K562 (cell line): ENCODE data around the gene COQ3. TPM values are rescaled to one million over a fixed set of nuclear protein-coding genes. Genes with fewer than 3 reads are reported as not detected.
A peak's percentile ranks its signal among the peaks of the same experiment; 100 is the strongest.

Experiments
- BCOR ChIP-seq: fragments of 450-650 bp; IDR thresholded peaks from 2 replicates; pipeline ENCODE4 v1.6.1; 2016
- CBX3 ChIP-seq, 2 experiments: IDR thresholded peaks; 1 replicate in 1 of 2; 2 replicates in 1 of 2; pipeline ENCODE4 v1.6.1; 2012; ENCODE audit warnings: inconsistent platforms in 2 of 2, low read length in 2 of 2, borderline replicate concordance in 1 of 2, control low read depth in 1 of 2
- CBX5 ChIP-seq: IDR thresholded peaks from 2 replicates; pipeline ENCODE4 v1.6.1; 2014; ENCODE audit warnings: low read depth, borderline replicate concordance
- ETV5 ChIP-seq: sonication (generic); formaldehyde crosslinking; IDR thresholded peaks from 2 replicates; pipeline ENCODE4 v1.4.0; 2020; ENCODE audit warnings: low read depth, mild to moderate bottlenecking, missing genetic modification reagents
- HCFC1 ChIP-seq: IDR thresholded peaks from 2 replicates; pipeline ENCODE4 v1.6.1; 2012; ENCODE audit warnings: low read depth, low read length, improper control_type of control experiment
- HDAC3 ChIP-seq: fragments of 450-650 bp; IDR thresholded peaks from 2 replicates; pipeline ENCODE4 v1.6.1; 2018; ENCODE audit warnings: borderline replicate concordance, mild to moderate bottlenecking, moderate library complexity; ENCODE audit not compliant: partially characterized antibody
- MBD2 ChIP-seq: sonication (generic); IDR thresholded peaks from 2 replicates; pipeline ENCODE4 v1.6.1; 2016; ENCODE audit warnings: low read depth, borderline replicate concordance
- RNF2 ChIP-seq: sonication (generic); IDR thresholded peaks from 2 replicates; pipeline ENCODE4 v1.6.1; 2016
- SAP30 ChIP-seq: fragments of 200-600 bp; sonication (generic); IDR thresholded peaks from 2 replicates; pipeline ENCODE4 v1.6.1; 2012; ENCODE audit warnings: borderline replicate concordance, low read depth, mild to moderate bottlenecking, moderate library complexity, low read length, control low read depth, inconsistent platforms; ENCODE audit not compliant: insufficient read depth, poor library complexity, severe bottlenecking
- SRSF1 ChIP-seq: fragments of 200-400 bp; formaldehyde crosslinking; IDR thresholded peaks from 2 replicates; pipeline ENCODE4 v1.6.1; 2017; ENCODE audit warnings: mild to moderate bottlenecking, low read depth, low read length, moderate library complexity
- TAL1 ChIP-seq: fragments of 450-650 bp; IDR thresholded peaks from 2 replicates; pipeline ENCODE4 v1.6.1; 2016; ENCODE audit warnings: mild to moderate bottlenecking
- XRCC5 ChIP-seq: fragments of 200-400 bp; formaldehyde crosslinking; IDR thresholded peaks from 2 replicates; pipeline ENCODE4 v1.6.1; 2017; ENCODE audit warnings: low read depth, mild to moderate bottlenecking, low read length
- ZNF124 ChIP-seq: sonication (generic); formaldehyde crosslinking; IDR thresholded peaks from 2 replicates; pipeline ENCODE4 v1.8.1; 2022; ENCODE audit warnings: missing genetic modification reagents
- ZNF586 ChIP-seq: fragments of 450-650 bp; formaldehyde crosslinking; conservative IDR thresholded peaks from 2 replicates; pipeline ENCODE4 v1.4.0; 2020; ENCODE audit warnings: mild to moderate bottlenecking, moderate library complexity
- polyA plus RNA-seq, 8 experiments: library from polyadenylated mRNA; depleted of rRNA in 4 of 8; stranded (reverse) in 5 of 8; unstranded in 3 of 8; fragments of >200 nt; fragmentation: Nextera tagmentation in 2 of 8; fragmentation: Illumina TruSeq in 1 of 8; extraction: Ambion mirVana in 2 of 8; extraction: Trizol in 1 of 8; gene quantifications; 2 replicates each; pipeline versions ENCODE4 v1.2.1 to v1.2.3, GENCODE V29; 2011 to 2014; ENCODE audit warnings: inconsistent platforms in 1 of 8, missing spikeins in 1 of 8
- total RNA-seq, 7 experiments: library from RNA; depleted of rRNA in 6 of 7; stranded (reverse); fragments of >200 nt in 6 of 7; fragmentation: Illumina TruSeq in 2 of 7; extraction: Trizol in 2 of 7; gene quantifications; 2 replicates each; pipeline versions ENCODE4 v1.2.1 to v1.2.3, GENCODE V29; 2011 to 2021; ENCODE audit warnings: low replicate concordance in 1 of 7
- TF ChIP-seq, protein P1 (sequence below): sonication (generic); formaldehyde crosslinking; IDR thresholded peaks from 2 replicates; pipeline ENCODE4 v1.9.0; 2022; ENCODE audit warnings: mild to moderate bottlenecking, missing genetic modification reagents
- TF ChIP-seq, protein P2 (sequence below): fragments of 450-650 bp; formaldehyde crosslinking; IDR thresholded peaks from 2 replicates; pipeline ENCODE4 v1.4.0; 2020; ENCODE audit warnings: mild to moderate bottlenecking, moderate library complexity
- TF ChIP-seq, protein P3 (sequence below), 2 experiments: fragments of 200-800 bp in 1 of 2; sonication (Bioruptor generic) in 1 of 2; sonication (generic) in 1 of 2; formaldehyde crosslinking in 1 of 2; IDR thresholded peaks in 1 of 2; conservative IDR thresholded peaks in 1 of 2; 2 replicates each; pipeline versions ENCODE4 v1.5.0 to v1.6.1; 2016 to 2020; ENCODE audit warnings: missing compliant biosample characterization in 1 of 2, missing genetic modification characterization in 1 of 2, missing genetic modification reagents in 1 of 2
- TF ChIP-seq, protein P4 (sequence below), 2 experiments: fragments of 450-650 bp; IDR thresholded peaks; 2 replicates each; pipeline ENCODE4 v1.6.1; 2016
- TF ChIP-seq, protein P5 (sequence below): sonication (generic); formaldehyde crosslinking; IDR thresholded peaks from 2 replicates; pipeline ENCODE4 v1.8.1; 2023; ENCODE audit warnings: mild to moderate bottlenecking, missing genetic modification reagents, moderate library complexity
- TF ChIP-seq, protein P6 (sequence below): fragments of 250-450 bp; sonication (Bioruptor Pico); IDR thresholded peaks from 2 replicates; pipeline ENCODE4 v1.8.0; 2022; ENCODE audit warnings: moderate library complexity, mild to moderate bottlenecking, inconsistent platforms

COQ3 gene
- total and polyA plus RNA-seq, 9 of the 15 experiments (the other 6 are each of a cell fraction or from before 2014, with no cell fraction given), result 16.9 to 137 (median 33.9) TPM

DNA sequence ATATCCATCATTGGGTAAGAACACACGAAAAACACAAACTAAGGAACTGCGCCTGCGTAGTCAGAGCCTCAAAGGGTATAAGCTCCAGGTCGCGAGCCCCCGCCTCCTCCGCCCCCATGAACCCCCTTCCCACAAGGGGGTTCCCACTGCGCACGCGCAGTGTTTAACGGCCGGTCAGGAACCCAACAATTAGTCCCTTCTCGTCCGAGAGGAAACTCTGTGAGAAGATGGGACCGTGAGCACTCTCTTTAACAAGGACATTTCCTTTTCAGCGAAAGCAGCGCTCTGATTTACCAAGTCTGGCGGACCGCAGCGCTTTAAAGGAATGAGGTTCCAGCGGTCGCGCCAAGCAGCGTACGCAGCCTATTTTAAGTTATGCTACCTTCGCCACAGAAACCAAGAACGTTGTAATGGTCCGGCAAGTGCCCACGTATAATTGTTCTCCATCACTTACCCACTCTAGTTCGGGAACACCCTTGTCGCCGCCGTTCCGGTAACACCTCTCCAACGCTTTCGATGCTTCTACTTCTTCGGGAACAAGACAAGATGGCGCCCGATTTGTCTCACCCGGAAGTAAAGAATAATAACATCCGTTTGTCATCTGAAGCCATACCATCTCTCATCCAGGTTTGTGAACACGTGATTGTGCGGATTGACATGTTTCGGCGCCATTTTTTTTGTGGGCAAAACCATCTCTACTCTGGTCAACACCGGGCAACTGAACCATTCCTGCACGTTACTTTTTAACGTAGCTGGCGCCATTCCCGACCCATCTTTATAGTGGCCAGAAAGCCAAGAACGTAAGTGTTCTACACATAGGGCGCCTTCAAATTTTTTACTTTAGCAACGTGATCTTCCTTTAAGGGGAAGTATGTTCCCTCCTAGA is 31.0 kb upstream of the COQ3 start, which contains the start of gene PNISR (continued):
- TF ChIP-seq SRSF1, result no peak
- TF ChIP-seq ZNF124 (CRISPR knock-in tag), result no peak
- TF ChIP-seq TAL1, result no peak
- TF ChIP-seq, protein P1, sequence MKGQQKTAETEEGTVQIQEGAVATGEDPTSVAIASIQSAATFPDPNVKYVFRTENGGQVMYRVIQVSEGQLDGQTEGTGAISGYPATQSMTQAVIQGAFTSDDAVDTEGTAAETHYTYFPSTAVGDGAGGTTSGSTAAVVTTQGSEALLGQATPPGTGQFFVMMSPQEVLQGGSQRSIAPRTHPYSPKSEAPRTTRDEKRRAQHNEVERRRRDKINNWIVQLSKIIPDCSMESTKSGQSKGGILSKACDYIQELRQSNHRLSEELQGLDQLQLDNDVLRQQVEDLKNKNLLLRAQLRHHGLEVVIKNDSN (CRISPR knock-in tag), result peak; percentile 92
- TF ChIP-seq ZNF586, result no peak
- TF ChIP-seq SAP30, result no peak
- TF ChIP-seq MBD2, result peak; percentile 44; the same call in 1 of the 2 replicates
- TF ChIP-seq HCFC1, result peak; percentile 88
- TF ChIP-seq, protein P2, sequence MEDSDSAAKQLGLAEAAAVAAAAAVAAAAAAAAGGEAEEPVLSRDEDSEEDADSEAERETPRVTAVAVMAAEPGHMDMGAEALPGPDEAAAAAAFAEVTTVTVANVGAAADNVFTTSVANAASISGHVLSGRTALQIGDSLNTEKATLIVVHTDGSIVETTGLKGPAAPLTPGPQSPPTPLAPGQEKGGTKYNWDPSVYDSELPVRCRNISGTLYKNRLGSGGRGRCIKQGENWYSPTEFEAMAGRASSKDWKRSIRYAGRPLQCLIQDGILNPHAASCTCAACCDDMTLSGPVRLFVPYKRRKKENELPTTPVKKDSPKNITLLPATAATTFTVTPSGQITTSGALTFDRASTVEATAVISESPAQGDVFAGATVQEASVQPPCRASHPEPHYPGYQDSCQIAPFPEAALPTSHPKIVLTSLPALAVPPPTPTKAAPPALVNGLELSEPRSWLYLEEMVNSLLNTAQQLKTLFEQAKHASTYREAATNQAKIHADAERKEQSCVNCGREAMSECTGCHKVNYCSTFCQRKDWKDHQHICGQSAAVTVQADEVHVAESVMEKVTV (CRISPR knock-in tag), result no peak
- peak in 1 of 2 experiments; percentile 64; a peak in 2 of 3 replicates for TF ChIP-seq CBX3 (IDR thresholded peaks at IDR 0.05; ENCODE audit: borderline replicate concordance in 1 of 2, low read length in 2 of 2)
- no peak for TF ChIP-seq XRCC5
- TF ChIP-seq CBX5, result no peak
- TF ChIP-seq HDAC3, result peak; percentile 81
- peak; percentile 52 for TF ChIP-seq ETV5 (CRISPR knock-in tag)
- TF ChIP-seq, protein P3, sequence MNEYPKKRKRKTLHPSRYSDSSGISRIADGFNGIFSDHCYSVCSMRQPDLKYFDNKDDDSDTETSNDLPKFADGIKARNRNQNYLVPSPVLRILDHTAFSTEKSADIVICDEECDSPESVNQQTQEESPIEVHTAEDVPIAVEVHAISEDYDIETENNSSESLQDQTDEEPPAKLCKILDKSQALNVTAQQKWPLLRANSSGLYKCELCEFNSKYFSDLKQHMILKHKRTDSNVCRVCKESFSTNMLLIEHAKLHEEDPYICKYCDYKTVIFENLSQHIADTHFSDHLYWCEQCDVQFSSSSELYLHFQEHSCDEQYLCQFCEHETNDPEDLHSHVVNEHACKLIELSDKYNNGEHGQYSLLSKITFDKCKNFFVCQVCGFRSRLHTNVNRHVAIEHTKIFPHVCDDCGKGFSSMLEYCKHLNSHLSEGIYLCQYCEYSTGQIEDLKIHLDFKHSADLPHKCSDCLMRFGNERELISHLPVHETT (CRISPR knock-in tag; conservative IDR thresholded peaks at IDR 0.05 in 1 of 2, IDR thresholded peaks at IDR 0.05 in 1 of 2), result peak in 1 of 2 experiments; percentile 74; a peak in 1 of 4 replicates
- TF ChIP-seq, protein P4, sequence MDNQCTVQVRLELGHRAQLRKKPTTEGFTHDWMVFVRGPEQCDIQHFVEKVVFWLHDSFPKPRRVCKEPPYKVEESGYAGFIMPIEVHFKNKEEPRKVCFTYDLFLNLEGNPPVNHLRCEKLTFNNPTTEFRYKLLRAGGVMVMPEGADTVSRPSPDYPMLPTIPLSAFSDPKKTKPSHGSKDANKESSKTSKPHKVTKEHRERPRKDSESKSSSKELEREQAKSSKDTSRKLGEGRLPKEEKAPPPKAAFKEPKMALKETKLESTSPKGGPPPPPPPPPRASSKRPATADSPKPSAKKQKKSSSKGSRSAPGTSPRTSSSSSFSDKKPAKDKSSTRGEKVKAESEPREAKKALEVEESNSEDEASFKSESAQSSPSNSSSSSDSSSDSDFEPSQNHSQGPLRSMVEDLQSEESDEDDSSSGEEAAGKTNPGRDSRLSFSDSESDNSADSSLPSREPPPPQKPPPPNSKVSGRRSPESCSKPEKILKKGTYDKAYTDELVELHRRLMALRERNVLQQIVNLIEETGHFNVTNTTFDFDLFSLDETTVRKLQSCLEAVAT (IDR thresholded peaks at IDR 0.05), result 0 out of 4 replicates have a peak, but pooled peaks of 1 of the 2 experiments have one; percentile 15
- TF ChIP-seq BCOR, result no peak
- TF ChIP-seq, protein P5, sequence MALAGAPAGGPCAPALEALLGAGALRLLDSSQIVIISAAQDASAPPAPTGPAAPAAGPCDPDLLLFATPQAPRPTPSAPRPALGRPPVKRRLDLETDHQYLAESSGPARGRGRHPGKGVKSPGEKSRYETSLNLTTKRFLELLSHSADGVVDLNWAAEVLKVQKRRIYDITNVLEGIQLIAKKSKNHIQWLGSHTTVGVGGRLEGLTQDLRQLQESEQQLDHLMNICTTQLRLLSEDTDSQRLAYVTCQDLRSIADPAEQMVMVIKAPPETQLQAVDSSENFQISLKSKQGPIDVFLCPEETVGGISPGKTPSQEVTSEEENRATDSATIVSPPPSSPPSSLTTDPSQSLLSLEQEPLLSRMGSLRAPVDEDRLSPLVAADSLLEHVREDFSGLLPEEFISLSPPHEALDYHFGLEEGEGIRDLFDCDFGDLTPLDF (CRISPR knock-in tag), result no peak
- TF ChIP-seq, protein P6, sequence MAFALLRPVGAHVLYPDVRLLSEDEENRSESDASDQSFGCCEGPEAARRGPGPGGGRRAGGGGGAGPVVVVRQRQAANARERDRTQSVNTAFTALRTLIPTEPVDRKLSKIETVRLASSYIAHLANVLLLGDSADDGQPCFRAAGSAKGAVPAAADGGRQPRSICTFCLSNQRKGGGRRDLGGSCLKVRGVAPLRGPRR (CRISPR knock-in tag), result no peak
- no peak; the same call in 1 of the 2 replicates for TF ChIP-seq RNF2
